NOMO-1 (cell line): Measurements from ENCODE around the gene DTNBP1.

ENCODE experiments used
- DNase-seq, 2 experiments: peaks; one replicate each; lab custom pipeline; 2025; ENCODE audit not compliant: unreplicated experiment in 2 of 2; lab: John Stamatoyannopoulos, UW

DTNBP1 gene

DNA sequence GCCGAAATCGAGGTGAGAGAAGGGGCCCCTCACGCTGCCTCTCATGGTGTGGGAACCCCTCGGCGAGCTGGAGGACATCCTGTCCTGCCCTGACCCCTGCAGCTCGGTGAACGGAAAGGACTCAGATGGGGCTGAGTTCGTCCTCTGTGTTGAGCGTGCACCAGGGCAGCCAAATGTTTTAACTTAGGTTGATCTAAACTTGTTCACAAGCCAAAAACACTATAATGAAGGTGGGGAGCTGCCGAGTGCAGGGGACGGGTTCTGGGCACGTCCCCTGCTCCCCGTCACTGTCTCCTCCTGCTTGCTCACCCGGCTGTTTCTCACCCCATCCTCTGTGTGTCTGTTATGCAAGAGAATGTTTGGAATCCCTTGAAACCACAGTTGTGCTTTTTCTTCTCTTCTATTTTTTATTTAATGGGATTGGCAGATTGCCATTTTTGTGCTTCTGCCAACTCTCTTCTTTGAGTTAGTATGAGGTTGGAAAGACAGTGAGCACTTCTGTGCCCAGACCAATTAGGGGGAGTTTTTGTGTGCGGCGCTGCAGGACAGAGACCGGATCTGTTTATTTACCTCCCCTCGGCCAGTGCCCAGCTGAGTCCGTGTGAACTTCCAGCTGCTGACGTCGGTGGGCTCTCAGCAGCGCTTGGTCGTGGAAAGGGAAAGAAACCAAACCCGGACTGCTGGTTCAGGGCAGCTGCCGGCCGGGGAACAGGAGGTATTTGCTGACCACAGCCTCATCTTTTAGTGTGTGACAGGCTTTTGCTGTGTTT, 158.1 kb downstream of the DTNBP1 start:
- DNase-seq = no peak

DNA sequence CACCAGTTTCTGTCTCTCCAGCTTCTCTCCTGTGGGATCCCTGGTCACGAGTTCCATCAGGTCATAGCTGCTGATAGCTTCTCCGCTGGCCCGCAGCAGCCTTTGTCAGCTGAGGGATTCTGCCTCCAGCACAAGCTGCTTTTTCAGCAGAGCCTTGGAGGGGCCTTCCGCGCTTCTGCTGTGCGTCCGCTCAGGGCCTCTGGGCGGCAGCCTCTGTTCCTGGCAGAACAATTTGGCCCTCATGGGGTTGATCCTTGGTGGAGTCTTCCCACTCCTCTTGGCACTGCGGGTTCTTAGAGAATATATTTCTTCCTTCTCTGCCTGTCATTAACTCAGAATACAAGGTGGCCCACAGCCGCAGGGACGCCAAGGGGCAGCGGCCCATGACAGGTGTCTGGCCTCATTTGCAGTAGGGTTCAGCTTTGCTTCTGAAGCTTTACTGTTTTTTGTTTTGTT, 158.8 kb downstream of the DTNBP1 start:
- DNase-seq = no peak

DNA sequence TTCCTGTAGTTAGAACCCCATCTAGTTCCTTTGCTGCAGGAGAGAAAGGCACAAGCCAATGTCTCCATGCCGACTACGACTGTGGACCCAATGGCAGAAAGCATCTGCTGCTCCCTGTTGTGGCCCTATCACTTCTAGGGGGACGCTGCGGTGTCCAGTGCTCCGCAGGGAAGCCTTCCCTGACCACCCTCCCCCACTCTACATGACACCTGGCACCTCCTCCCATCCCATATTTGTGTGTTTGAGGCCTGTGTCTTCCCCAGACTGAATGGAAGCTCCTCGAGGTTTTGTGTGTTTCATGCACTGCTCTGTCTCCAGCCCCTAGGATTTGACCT, 159.5 kb downstream of the DTNBP1 start:
- DNase-seq = no peak

DNA sequence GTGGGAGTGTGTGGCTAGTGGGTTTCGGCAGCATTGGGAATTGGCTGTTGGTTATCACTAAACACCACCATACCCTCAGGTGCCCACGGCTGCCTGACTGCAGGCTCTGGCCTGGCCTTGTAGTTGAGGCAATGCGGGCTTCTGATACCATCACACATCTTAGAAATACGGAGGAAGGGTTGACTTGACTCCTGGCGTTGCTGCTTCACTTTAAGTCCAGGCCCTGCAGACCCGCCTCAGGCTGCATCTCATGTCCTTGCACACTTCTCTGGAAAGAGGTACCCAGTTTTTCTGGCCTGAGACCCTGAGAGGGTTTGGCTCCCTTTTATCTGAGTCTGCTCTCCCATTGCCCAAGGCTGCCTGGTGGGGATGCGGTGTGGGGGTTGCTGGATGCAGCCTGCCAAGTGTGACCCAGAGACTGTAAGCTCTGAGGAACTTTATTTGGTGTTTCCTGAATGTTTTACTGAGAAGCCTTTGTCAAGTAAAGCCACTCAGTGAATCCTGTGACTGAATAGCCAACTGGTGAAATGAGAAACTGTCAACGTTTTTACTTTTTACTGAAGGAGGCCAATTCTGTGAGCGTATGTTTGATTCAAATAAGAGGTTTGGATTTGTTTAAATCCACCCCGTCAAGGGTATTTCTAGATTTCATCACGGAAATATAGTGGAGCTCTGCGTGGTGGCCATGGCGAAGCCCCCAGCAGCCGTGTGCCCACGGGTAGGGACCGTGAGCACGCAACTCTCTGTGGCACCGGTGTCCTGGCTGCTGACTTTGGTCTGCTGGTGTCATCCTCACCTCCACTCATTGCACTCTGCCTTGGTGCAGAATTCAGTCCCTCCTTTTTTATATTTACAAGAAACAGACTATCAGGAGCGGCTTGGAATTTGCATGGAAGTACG, 160.1 kb downstream of the DTNBP1 start:
- no peak for DNase-seq

DNA sequence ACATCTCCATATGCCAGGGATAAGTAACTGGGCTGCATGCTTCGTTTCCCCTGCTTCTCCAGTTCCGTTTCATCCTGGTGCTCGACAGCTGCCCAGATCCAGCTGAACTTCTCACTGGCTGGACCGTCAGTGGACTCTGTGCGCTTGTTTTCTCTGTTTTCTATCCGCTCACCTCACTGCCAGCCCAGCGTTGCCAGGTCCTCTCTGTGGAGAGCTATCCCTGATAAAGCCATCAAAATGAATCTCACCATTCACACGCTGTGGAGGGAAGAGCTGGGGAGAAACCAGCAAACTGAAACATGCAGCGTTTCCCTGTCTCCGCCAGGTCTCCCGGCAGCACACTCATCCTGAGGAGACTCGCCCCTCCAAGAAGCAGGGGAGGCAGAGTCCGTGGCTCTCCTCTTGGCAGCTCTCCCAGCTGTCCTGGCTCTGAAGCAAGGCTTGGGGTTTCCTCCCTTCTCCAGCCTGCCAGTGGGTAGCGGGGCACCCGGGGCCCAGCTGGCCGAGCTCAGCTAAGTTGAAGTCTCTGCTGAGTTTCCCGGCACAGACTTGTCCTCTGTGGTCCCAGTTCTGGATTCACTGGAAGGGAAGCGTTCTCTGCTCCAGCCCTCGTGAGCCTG, 160.9 kb downstream of the DTNBP1 start:
- no peak for DNase-seq

DNA sequence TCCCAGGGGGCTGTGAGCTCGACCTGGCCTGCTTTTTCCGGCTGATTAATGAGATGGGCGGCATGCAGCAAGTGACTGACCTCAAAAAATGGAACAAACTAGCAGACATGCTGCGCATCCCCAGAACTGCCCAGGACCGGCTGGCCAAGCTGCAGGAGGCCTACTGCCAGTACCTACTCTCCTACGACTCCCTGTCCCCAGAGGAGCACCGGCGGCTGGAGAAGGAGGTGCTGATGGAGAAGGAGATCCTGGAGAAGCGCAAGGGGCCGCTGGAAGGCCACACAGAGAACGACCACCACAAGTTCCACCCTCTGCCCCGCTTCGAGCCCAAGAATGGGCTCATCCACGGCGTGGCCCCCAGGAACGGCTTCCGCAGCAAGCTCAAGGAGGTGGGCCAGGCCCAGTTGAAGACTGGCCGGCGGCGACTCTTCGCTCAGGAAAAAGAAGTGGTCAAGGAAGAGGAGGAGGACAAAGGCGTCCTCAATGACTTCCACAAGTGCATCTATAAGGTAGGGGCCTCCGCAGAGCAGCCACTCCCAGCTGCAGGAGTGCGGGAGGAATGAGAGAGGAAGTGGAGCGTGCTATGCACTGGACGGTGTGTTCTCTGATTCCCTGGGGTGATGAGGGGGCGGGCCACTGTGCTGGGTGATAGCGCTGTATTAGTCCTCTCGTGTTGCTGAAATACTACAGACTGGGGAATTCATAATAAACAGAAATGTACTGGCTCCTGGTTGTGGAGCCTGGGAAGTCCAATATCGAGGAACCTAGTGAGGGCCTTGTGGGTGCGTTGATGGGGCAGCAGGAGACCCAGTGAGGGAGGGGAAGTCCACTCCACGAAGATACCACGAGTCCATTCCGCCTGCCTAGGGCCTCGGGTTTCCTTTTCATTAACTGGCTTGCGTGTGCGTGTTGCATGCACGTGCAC, 161.7 kb downstream of the DTNBP1 start:
- no peak for DNase-seq

DNA sequence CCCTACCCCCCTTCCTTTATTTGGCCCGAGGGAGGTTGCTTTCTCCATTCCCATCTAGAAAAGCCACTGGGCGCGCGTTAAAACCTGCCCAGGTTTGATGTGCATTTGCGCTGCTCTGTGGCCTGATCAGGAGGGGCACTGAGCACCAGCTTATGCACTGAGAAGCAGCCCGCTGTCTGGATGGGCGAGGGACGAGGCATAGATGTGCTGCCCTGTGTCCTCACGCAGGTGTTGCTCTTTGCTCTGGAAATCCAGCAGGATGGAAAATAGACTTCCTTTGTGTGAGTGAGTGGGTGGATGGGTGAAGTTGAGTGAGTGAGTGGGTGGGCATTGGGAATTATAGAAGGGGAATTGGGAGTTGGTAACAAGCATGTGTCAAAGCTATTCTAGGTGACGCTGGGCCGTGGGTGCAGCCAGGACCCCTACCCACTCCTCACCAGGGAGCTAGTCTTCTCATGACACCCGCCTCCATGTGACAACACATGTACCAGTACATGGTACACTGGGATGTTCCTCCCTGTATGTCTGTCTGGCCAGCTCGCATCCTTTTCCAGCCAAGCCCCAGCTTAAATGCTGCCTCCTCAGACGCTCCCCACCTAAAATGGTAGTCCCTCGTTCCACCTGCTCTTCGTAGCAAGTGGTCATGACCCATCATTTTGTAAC, 162.6 kb downstream of the DTNBP1 start:
- no peak for DNase-seq

DNA sequence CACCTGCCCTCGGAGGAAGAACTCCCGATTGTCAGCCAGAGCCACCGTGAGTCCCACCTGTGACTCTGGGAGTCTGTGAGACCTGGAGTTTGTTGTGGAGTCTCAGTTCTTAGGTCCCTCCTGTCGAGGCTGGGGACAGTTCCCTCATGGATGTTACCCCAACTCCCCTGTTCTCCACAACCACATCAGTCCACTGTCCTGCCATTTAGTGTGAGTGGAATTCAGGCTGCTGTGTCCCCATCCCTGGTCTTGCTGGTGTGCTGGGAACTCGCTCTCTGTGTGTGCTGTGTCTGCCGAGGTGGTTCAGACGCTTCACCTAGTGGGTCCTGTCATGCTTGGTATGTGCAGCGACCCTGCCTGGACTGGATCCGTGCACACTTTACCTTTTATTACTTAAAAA, 163.2 kb downstream of the DTNBP1 start:
- no peak for DNase-seq

DNA sequence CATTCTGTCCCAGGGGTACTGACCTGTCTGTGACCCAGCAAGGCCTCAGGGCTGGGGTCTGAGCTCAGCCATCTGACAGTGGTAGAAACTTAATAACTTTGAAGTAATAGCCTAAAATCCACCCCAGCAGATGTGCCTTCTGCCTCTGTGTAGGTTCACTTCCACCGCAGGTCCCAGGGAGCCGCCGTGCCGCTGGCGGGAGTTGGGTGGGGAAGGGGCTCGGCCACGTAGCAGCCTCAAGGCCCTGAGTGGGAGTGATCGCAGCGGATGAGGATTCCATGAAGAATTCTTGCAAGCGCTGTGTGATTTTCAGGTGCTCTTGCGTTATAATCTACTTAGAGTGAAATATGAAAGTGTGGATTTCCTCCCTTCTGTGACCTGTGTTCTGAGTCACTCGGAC, 163.7 kb downstream of the DTNBP1 start:
- no peak for DNase-seq

DNA sequence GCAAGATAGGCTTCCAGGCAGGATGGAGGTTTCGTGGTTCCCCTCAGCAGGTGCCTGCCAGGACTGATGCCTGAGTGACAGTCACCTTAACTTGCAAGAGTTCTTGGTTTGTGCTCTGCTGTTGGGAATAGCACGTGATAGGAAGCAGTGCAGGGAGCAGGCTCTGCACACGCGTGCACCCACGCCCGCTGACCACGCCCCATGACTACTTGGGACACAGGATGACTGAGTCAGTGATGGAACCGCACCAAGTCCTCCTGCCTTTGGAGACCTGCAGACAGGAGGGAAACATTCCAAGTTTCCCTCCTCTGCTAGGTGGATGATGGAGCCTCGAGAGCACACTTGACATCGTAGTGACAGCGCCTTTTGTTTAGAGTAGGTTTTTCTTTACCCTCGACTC, 164.2 kb downstream of the DTNBP1 start:
- DNase-seq = no peak

DNA sequence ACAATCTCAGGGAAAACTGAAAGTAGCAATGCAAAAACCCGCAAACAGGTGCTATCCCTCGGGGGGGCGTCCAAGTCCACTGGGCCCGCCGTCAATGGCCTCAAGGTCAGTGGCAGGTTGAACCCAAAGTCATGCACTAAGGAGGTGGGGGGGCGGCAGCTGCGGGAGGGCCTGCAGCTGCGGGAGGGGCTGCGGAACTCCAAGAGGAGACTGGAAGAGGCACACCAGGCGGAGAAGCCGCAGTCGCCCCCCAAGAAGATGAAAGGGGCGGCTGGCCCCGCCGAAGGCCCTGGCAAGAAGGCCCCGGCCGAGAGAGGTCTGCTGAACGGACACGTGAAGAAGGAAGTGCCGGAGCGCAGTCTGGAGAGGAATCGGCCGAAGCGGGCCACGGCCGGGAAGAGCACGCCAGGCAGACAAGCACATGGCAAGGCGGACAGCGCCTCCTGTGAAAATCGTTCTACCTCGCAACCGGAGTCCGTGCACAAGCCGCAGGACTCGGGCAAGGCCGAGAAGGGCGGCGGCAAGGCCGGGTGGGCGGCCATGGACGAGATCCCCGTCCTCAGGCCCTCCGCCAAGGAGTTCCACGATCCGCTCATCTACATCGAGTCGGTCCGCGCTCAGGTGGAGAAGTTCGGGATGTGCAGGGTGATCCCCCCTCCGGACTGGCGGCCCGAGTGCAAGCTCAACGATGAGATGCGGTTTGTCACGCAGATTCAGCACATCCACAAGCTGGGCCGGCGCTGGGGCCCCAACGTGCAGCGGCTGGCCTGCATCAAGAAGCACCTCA, 166.3 kb downstream of the DTNBP1 start:
- no peak for DNase-seq

DNA sequence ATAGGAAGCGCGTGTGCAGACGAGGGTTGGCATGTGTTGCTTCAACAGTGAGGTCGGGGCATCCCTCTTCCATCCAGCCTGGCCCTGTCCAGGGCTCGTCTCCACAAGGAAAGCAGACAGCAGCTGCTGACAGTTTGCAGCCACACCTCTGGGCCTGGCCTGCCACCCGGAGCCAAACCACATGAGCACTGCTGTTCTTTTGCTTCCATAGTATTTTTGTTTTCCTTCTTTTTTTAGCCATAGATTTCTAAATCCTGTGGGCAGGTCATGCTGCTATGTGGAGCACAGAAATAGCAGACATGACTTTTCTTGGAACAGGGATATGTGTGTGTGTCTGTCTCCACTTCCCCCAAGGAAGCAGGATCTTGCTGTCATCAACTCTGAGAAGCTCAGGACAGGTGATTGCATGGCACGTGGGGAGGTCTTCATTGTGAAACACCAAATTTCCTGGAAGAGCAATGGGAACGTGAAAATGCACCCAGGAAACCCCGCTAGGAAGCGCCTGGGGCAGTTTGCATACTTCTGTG, 167.4 kb downstream of the DTNBP1 start:
- no peak for DNase-seq

DNA sequence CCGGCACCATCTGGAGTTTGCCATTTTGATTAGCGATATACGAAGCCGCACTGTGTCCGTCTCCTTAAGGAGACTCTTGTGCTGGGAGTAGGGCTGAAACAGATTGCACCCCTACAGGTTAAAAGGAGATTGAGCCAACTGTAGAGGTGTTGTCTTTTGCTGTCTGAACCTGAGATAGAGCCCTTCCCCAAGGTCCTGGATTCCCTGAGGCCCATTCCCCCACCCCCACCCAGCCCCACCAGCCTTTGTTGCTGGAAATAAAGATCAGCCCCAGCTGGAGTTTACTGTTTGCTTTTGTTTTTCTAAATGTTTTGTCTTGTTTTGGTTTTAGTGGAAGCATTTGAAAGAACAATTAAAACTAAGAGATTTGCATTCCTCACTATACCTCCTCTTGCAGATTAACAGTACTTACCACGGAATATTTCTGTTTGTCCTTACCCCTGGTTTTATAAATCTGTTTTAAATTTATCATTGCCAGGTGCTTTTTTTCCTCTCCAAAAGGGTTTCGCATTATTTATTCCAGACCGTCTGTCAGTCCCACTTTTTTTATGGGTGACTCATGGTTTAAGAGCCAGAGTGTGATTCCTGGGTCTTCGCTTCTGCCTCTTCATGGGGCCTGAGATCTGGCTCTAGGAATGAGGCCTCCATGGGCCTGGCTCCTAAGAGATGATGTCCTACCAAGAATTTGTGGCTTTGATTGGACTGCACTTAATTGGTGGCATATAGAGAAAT, 169.2 kb downstream of the DTNBP1 start:
- no peak for DNase-seq

DNA sequence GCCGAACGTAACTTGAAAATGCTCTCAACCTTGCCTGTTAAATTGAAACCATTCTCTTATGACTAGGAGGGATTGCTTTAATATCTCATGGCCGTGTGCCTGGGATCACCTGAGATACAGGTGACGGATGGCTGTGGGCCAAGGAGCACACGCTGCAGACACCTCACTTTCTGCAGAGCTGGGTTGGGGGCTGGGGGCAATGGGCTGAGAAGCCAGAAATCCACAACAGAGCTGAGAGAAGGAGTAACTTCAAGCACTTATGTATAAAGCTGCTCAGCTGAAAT, 170.9 kb downstream of the DTNBP1 start:
- DNase-seq = no peak

DNA sequence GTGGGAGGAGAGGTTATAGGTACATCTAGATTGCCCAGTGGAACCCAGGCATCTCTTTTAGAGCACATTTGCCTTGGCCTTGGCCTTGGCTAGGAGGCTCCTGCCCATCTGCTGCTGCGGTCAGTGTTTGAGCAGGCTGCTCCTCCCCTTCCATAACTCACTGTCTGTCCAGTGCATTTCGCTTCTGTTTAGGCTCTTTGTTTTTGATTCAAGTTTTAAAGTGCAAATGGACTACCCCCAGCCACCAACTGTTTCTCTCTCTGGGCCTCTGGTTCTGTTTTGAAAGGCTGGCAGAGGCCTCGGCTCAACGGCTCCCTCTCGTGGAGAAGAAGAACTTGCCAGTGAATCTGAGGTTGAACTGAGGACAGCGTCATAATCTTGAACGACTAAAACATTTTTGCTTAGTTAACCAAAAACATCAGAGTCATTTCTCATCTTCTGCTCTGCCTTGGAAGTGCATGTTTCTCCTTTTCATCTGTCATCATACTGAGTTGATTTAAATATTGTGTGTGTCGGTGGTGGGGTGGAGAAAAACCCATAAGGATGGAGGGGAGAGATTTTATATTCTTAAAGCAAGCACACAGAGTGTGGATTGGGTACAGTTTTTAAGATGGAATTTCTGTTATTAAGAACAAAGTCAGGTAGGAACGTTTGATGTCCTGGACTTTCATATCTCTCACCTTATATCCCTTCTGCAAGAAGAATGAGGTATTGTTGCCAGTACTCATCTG, 171.4 kb downstream of the DTNBP1 start:
- DNase-seq = peak; percentile 25 to 50

DNA sequence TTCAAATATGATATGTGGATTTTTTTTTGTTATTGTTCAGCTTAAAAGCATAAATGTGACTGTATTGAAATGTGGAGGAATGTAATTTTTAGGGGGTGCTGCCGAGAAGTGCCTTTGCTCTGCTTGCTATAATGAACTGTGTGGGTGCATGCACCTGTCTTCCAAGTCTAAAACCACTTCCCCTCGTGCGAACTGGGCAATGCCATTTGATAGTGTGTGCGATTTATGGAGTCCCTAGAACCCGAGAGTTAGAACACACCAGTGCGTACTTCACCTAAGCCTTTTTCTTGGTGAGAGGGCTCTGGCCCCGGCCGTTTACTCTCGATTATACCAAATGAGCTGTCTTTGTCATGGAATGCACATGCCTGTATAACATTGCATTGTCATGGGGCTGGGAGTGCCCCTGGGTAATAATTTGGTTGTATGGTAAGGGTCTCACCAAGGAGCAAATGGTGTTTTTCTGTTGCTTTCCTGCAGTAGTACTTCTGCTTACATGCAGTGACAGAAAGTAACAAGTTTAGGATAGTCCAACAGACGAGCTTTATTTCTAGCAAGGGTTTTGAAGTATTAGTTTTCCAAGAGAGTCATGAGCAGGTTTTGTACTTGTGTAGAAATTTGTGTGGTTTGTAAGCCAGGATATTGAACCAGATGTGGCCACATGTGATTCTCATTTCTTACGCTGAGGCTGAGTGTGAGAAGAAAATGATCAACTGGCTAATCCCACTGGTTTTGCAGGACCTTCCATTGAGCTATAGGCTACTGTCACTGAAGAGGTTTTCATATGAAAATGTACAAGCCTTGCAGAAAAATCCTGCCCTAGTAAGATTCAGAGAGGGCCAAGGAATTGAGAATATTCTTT, 172.4 kb downstream of the DTNBP1 start:
- DNase-seq = no peak
